ENCODE results near the gene FCRLB. TPM values are rescaled to one million over a fixed set of nuclear protein-coding genes. Genes with fewer than 3 reads are reported as not detected.
"Not testable (repeated sequence)": the region's sequence is repeated elsewhere in the genome, so short reads cannot be mapped to it uniquely, and the experiment has no call there.

FCRLB gene
- 0.20 TPM for polyA plus RNA-seq (2013, experiment 1 of 2)
- 0.11 TPM for polyA plus RNA-seq (2013, experiment 2 of 2)

- no peaks in the 10 kb centered on the region for H3K79me1 ChIP-seq (ENCODE audit: low read length)
These were observed at the start of gene FCRLB for GRCh38 chr1:161720956-161721737. Gene FCRLB (plus strand): TSS chr1:161721544. CDS start chr1:161722673, 1,129 bp downstream.

GRCh38 chr1:161673437-161673836 lies 47.9 kb upstream of the FCRLB start:
- not testable (repeated sequence) for H3K79me1 ChIP-seq (ENCODE audit: low read length); H2BK15ac ChIP-seq (replicated peaks; ENCODE audit: low read depth); H3K9ac ChIP-seq (ENCODE audit: low read length); H2AK5ac ChIP-seq (ENCODE audit: low read length); H3K4ac ChIP-seq (ENCODE audit: low read depth, low read length); H4K5ac ChIP-seq (ENCODE audit: low read length); H4K8ac ChIP-seq (ENCODE audit: low read depth, low read length); H3K27ac ChIP-seq (ENCODE audit: low read depth, low read length); H3K56ac ChIP-seq (ENCODE audit: low read length); H2BK5ac ChIP-seq (ENCODE audit: low read length); H3K23ac ChIP-seq (ENCODE audit: low read length); H3K27me3 ChIP-seq (ENCODE audit: insufficient read depth, low read length, poor library complexity); H3K79me2 ChIP-seq (ENCODE audit: control insufficient read depth, insufficient read depth, low read length); H3K36me3 ChIP-seq (ENCODE audit: control insufficient read depth, insufficient read depth, low read length); H3K18ac ChIP-seq (ENCODE audit: low read length); H3K4me1 ChIP-seq (ENCODE audit: control insufficient read depth, low read depth, low read length); H2BK120ac ChIP-seq (ENCODE audit: low read depth, low read length); H3K4me2 ChIP-seq (ENCODE audit: low read length); H3K4me3 ChIP-seq (ENCODE audit: low read length)
- DNase-seq: peak; percentile 10
- WGBS (ENCODE audit: extremely low coverage, insufficient coverage, low lambda C conversion rate): no CpG with 5 or more reads among the region's 7 CpGs

More at GRCh38 chr1:161720956-161721737, at the start of gene FCRLB:
- Histone ChIP-seq H4K8ac (ENCODE audit: low read depth, low read length) (no peak within 1 kb of the TSS), H3K4ac (ENCODE audit: low read depth, low read length) (no peak within 1 kb of the TSS), H3K56ac (ENCODE audit: low read length) (no peak within 1 kb of the TSS), H3K79me2 (ENCODE audit: control insufficient read depth, insufficient read depth, low read length) (no peaks in the 10 kb centered on the region), H3K36me3 (ENCODE audit: control insufficient read depth, insufficient read depth, low read length) (no peaks in the 10 kb centered on the region), H2BK5ac (ENCODE audit: low read length) (no peak within 1 kb of the TSS), H3K4me3 (ENCODE audit: low read length) (no peak within 1 kb of the TSS), H4K5ac (ENCODE audit: low read length) (no peak within 1 kb of the TSS), H3K4me2 (ENCODE audit: low read length) (no peak within 1 kb of the TSS), H3K4me1 (ENCODE audit: control insufficient read depth, low read depth, low read length) (no peaks in the 10 kb centered on the region), H3K9ac (ENCODE audit: low read length) (no peak within 1 kb of the TSS), H3K27me3 (ENCODE audit: insufficient read depth, low read length, poor library complexity) (peaks cover 2% of the 10 kb centered on the region), H3K18ac (ENCODE audit: low read length) (no peak within 1 kb of the TSS), H3K27ac (ENCODE audit: low read depth, low read length) (no peak within 1 kb of the TSS), H2AK5ac (ENCODE audit: low read length) (no peak within 1 kb of the TSS), H2BK120ac (ENCODE audit: low read depth, low read length) (no peak within 1 kb of the TSS), H3K23ac (ENCODE audit: low read length) (no peak within 1 kb of the TSS), H2BK15ac (replicated peaks; ENCODE audit: low read depth) (no peak within 1 kb of the TSS)
- no peak for DNase-seq
- WGBS (ENCODE audit: extremely low coverage, insufficient coverage, low lambda C conversion rate): no CpG with 5 or more reads among the region's 4 CpGs

GRCh38 chr1:161674447-161674846 lies 46.9 kb upstream of the FCRLB start:
- not testable (repeated sequence) for H2BK15ac ChIP-seq (replicated peaks; ENCODE audit: low read depth); H3K4ac ChIP-seq (ENCODE audit: low read depth, low read length); H3K4me3 ChIP-seq (ENCODE audit: low read length); H2BK5ac ChIP-seq (ENCODE audit: low read length); H4K5ac ChIP-seq (ENCODE audit: low read length); H3K56ac ChIP-seq (ENCODE audit: low read length); H3K4me1 ChIP-seq (ENCODE audit: control insufficient read depth, low read depth, low read length); H3K27me3 ChIP-seq (ENCODE audit: insufficient read depth, low read length, poor library complexity); H3K18ac ChIP-seq (ENCODE audit: low read length); H3K4me2 ChIP-seq (ENCODE audit: low read length); H3K9ac ChIP-seq (ENCODE audit: low read length); H3K27ac ChIP-seq (ENCODE audit: low read depth, low read length); H3K79me1 ChIP-seq (ENCODE audit: low read length); H4K8ac ChIP-seq (ENCODE audit: low read depth, low read length); DNase-seq; H3K79me2 ChIP-seq (ENCODE audit: control insufficient read depth, insufficient read depth, low read length); H3K36me3 ChIP-seq (ENCODE audit: control insufficient read depth, insufficient read depth, low read length); H2BK120ac ChIP-seq (ENCODE audit: low read depth, low read length); H2AK5ac ChIP-seq (ENCODE audit: low read length); H3K23ac ChIP-seq (ENCODE audit: low read length)
- WGBS (ENCODE audit: extremely low coverage, insufficient coverage, low lambda C conversion rate): no CpG with 5 or more reads among the region's 3 CpGs

GRCh38 chr1:161674908-161675307 lies 46.4 kb upstream of the FCRLB start:
- H3K4me3 ChIP-seq (ENCODE audit: low read length); H3K4me1 ChIP-seq (ENCODE audit: control insufficient read depth, low read depth, low read length); H2AK5ac ChIP-seq (ENCODE audit: low read length); H3K18ac ChIP-seq (ENCODE audit: low read length); H3K79me2 ChIP-seq (ENCODE audit: control insufficient read depth, insufficient read depth, low read length); H3K27me3 ChIP-seq (ENCODE audit: insufficient read depth, low read length, poor library complexity); H3K79me1 ChIP-seq (ENCODE audit: low read length); H3K4me2 ChIP-seq (ENCODE audit: low read length); H4K5ac ChIP-seq (ENCODE audit: low read length); H3K23ac ChIP-seq (ENCODE audit: low read length); H3K9ac ChIP-seq (ENCODE audit: low read length); H2BK120ac ChIP-seq (ENCODE audit: low read depth, low read length); H3K36me3 ChIP-seq (ENCODE audit: control insufficient read depth, insufficient read depth, low read length); H2BK5ac ChIP-seq (ENCODE audit: low read length); H4K8ac ChIP-seq (ENCODE audit: low read depth, low read length); H3K27ac ChIP-seq (ENCODE audit: low read depth, low read length); H2BK15ac ChIP-seq (replicated peaks; ENCODE audit: low read depth); H3K56ac ChIP-seq (ENCODE audit: low read length); DNase-seq; H3K4ac ChIP-seq (ENCODE audit: low read depth, low read length): not testable (repeated sequence)
- no CpG with 5 or more reads among the region's 3 CpGs for WGBS (ENCODE audit: extremely low coverage, insufficient coverage, low lambda C conversion rate)

GRCh38 chr1:161676441-161676840 lies 44.9 kb upstream of the FCRLB start:
- Histone ChIP-seq H2BK15ac (replicated peaks; ENCODE audit: low read depth) (no peak overlapping the region), H3K56ac (ENCODE audit: low read length) (no peak overlapping the region), H3K27me3 (ENCODE audit: insufficient read depth, low read length, poor library complexity) (no peaks in the 10 kb centered on the region), H3K18ac (ENCODE audit: low read length) (no peak overlapping the region), H3K4me2 (ENCODE audit: low read length) (no peak overlapping the region), H2BK120ac (ENCODE audit: low read depth, low read length) (no peak overlapping the region), H3K9ac (ENCODE audit: low read length) (no peak overlapping the region), H4K5ac (ENCODE audit: low read length) (no peak overlapping the region), H3K4me1 (ENCODE audit: control insufficient read depth, low read depth, low read length) (no peaks in the 10 kb centered on the region), H3K79me2 (ENCODE audit: control insufficient read depth, insufficient read depth, low read length) (no peaks in the 10 kb centered on the region), H3K79me1 (ENCODE audit: low read length) (no peaks in the 10 kb centered on the region), H3K4me3 (ENCODE audit: low read length) (no peak overlapping the region), H3K27ac (ENCODE audit: low read depth, low read length) (no peak overlapping the region), H2AK5ac (ENCODE audit: low read length) (no peak overlapping the region), H3K4ac (ENCODE audit: low read depth, low read length) (no peak overlapping the region), H4K8ac (ENCODE audit: low read depth, low read length) (no peak overlapping the region), H2BK5ac (ENCODE audit: low read length) (no peak overlapping the region), H3K23ac (ENCODE audit: low read length) (no peak overlapping the region), H3K36me3 (ENCODE audit: control insufficient read depth, insufficient read depth, low read length) (no peaks in the 10 kb centered on the region)
- DNase-seq: no peak
- WGBS (ENCODE audit: extremely low coverage, insufficient coverage, low lambda C conversion rate): 100% methylated on average over 1 of the region's 2 CpGs

Data from mesendoderm (in vitro differentiated cells).